HG02938 (cell line): Measurements from ENCODE around the gene NFKB1.
"Not testable (repeated sequence)": the region's sequence is repeated elsewhere in the genome, so short reads cannot be mapped to it uniquely, and the experiment has no call there.

Experiments
- ATAC-seq: cut with Tn5 transposase; IDR thresholded peaks from one replicate; pipeline ENCODE4 v1.9.1; 2021; ENCODE audit warnings: mild to moderate bottlenecking, moderate library complexity; ENCODE audit not compliant: unreplicated experiment

Gene NFKB1

GRCh38 chr4:102593147-102593546 lies 92.0 kb downstream of the NFKB1 start:
- no peak for ATAC-seq

GRCh38 chr4:102594000-102594399 lies 92.8 kb downstream of the NFKB1 start:
- ATAC-seq = no peak

GRCh38 chr4:102596532-102596931 lies 95.4 kb downstream of the NFKB1 start:
- ATAC-seq = no peak

GRCh38 chr4:102598086-102598761 lies 97.1 kb downstream of the NFKB1 start:
- ATAC-seq = peak; percentile 78

- ATAC-seq = peak; percentile 45
Observed at GRCh38 chr4:102598762-102599374, 97.7 kb downstream of the NFKB1 start.

GRCh38 chr4:102599455-102599854 lies 98.3 kb downstream of the NFKB1 start:
- ATAC-seq = no peak

GRCh38 chr4:102599886-102600285 lies 98.7 kb downstream of the NFKB1 start:
- no peak for ATAC-seq

GRCh38 chr4:102600689-102601088 lies 99.5 kb downstream of the NFKB1 start:
- no peak for ATAC-seq

GRCh38 chr4:102601586-102602227 lies 100.5 kb downstream of the NFKB1 start:
- no peak for ATAC-seq

GRCh38 chr4:102604222-102604940 lies 103.2 kb downstream of the NFKB1 start:
- ATAC-seq = no peak

GRCh38 chr4:102606261-102606660 lies 105.1 kb downstream of the NFKB1 start:
- ATAC-seq = no peak

- ATAC-seq = no peak
Observed at GRCh38 chr4:102606846-102607450, 105.8 kb downstream of the NFKB1 start.

GRCh38 chr4:102608190-102608589 lies 107.0 kb downstream of the NFKB1 start:
- no peak for ATAC-seq

- no peak for ATAC-seq
Observed at GRCh38 chr4:102610007-102610406, 108.8 kb downstream of the NFKB1 start.

- no peak for ATAC-seq
Observed at GRCh38 chr4:102610476-102610875, 109.3 kb downstream of the NFKB1 start.

GRCh38 chr4:102612210-102612609 lies 111.1 kb downstream of the NFKB1 start:
- ATAC-seq = no peak

GRCh38 chr4:102612824-102613366 lies 111.7 kb downstream of the NFKB1 start:
- ATAC-seq = no peak

GRCh38 chr4:102614801-102615200 lies 113.6 kb downstream of the NFKB1 start:
- ATAC-seq = no peak

GRCh38 chr4:102616636-102617035 lies 115.5 kb downstream of the NFKB1 start:
- ATAC-seq = no peak

GRCh38 chr4:102619021-102619420 lies 117.9 kb downstream of the NFKB1 start:
- ATAC-seq = not testable (repeated sequence)
